GM19452 (cell line): ENCODE measurements around the gene DBP.
"Not testable (repeated sequence)": the region's sequence is repeated elsewhere in the genome, so short reads cannot be mapped to it uniquely, and the experiment has no call there.

Experiments used
- ATAC-seq: cut with Tn5 transposase; IDR thresholded peaks from one replicate; pipeline ENCODE4 v1.9.1; 2021; ENCODE audit not compliant: unreplicated experiment

Gene DBP, protein sequence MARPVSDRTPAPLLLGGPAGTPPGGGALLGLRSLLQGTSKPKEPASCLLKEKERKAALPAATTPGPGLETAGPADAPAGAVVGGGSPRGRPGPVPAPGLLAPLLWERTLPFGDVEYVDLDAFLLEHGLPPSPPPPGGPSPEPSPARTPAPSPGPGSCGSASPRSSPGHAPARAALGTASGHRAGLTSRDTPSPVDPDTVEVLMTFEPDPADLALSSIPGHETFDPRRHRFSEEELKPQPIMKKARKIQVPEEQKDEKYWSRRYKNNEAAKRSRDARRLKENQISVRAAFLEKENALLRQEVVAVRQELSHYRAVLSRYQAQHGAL

DNA sequence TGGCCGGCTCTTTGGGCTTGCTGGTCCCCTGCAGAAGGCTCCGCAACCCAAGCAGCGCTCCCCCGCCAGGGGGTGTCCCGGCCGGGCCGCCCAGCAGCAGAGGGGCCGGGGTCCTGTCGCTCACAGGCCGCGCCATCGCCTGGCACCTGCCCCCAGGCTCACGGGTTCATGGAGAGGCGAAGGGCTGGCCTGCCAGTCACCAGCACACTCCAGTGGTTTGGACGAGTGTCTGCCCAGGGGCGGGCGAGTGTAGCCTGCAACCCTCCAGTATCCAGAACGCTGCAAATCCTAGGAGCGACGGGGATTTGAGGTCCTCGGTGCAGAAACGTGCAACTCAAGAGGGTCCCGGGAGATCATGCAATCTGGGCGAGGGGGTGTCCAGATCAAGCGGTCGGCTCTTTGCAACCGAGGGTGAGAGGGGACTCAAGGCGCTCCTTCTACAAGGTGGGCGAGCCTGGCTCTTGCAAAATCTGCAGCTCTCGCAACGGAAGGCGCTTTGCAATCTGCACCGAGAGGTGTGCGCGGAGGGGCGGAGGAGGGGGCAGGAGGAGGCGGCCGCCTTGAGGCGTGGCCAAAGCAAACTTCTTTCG, at the start of gene DBP:
TSS of gene DBP (minus strand) at position 521 of the 590 bp plus-strand sequence. CDS start at position 136, 385 bp downstream.
- no peak for ATAC-seq

DNA sequence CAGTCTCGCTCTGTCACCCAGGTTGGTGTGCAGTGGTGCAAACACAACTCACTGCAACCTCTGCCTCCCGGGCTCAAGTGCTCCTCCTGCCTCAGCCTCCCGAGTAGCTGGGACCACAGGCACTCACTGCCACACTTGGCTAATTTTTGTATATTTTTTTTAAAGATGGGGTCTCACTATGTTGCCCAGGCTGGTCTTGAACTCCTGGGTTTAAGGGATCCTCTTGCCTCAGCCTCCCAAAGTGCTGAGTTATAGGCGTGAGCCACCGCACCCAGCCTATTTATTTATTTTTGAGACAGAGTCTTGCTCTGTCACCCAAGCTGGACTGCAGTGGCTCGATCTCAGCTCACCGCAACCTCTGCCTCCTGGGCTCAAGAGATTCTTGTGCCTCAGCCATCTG, 49.5 kb upstream of the DBP start:
- ATAC-seq: not testable (repeated sequence)

DNA sequence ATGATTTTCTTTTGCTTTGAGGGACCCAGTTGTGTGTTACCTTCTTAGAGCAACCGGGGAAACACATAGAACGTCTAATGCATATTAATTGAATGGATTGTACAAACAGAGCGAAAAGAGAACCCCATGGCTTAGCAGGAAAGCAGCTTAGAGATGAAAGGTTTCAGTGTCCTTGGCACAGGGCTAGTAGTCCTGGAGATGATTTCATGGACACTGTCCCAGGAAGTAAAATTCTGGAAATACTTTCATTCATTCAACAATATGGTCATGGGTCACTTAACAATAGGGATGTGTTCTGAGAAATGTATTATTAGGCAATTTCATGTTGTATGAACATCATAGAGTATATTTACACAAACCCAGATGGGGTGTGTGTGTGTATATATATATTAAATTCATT, 48.9 kb upstream of the DBP start:
- ATAC-seq: no peak

DNA sequence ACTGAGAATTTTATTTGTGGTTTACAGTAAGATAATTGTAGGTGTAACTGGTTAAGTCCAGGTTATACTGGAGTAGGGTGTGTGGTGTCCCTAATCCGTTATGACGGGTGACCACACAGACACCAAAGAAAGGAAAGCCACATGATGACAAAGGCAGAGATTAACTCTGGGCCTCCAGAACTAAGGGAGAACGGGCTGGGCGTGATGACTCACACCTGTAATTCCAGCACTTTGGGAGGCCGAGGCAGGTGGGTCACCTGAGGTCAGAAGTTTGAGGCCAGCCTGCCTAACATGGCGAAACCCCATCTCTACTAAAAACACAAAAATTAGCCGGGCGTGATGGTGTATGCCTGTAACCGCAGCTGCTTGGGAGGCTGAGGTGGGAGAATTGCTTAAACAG, 48.4 kb upstream of the DBP start:
- no peak for ATAC-seq

DNA sequence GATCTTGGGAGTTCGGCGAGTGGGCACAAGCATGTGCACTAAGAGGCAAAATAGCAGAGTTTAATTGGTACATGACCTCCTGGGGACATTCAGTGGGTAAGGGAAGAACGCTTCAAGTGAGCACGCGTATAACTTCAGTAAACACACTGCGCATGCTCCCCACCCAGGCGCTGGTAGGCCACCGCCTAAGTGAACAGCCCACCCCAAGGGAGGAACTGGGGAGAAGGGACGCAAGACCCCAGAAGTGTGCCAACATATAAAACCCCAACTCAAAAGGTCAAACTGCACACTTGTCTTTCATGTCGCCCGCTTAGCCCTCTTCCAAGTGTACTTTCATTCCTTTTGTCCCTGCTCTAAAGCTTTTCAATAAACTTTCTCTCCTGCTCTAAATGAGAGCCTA, 46.2 kb upstream of the DBP start:
- no peak for ATAC-seq

DNA sequence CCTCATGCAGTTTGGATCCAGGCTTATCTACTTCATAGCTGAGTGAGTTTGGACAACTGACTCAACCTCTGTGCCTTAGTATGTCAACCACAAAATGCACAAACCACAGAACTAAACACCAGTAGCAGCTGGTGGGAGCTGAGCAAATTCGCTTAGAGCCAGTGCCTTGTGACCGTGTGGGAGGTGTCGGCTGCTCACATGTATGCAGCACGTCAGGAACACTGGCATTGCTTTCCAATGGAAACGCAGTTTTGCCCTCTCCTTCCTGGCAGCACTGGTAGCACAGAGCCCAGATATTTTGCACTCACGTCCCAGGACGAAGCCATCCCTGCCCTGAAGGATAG, 43.9 kb upstream of the DBP start:
- ATAC-seq: no peak

DNA sequence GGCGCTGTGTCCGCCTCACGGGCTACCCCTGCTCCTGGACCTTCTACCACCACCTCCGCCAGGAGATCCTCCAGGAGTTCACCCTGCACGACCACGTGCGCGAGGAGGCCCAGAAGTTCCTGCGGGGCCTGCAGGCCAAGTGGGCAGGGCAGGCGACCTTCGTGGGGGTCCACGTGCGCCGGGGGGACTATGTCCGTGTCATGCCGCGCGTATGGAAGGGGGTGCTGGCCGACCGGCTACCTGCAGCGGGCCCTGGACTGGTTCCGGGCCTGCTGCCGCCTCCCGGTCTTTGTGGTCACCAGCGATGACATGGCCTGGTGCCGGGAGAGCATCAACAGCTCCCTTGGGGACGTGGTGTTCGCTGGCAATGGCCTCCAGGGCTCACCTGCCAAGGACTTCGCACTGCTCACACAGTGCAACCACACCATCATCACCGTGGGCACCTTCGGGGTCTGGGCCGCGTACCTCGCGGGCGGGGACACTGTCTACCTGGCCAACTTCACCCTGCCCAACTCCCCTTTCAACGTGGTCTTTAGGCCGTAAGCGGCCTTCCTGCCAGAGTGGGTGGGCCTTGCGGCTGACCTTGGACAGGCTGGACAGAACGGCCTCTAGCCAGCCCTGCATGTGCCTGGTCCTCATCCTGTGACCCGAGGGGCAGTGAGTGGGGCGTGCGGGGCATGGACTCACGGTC, 43.4 kb upstream of the DBP start:
- no peak for ATAC-seq

DNA sequence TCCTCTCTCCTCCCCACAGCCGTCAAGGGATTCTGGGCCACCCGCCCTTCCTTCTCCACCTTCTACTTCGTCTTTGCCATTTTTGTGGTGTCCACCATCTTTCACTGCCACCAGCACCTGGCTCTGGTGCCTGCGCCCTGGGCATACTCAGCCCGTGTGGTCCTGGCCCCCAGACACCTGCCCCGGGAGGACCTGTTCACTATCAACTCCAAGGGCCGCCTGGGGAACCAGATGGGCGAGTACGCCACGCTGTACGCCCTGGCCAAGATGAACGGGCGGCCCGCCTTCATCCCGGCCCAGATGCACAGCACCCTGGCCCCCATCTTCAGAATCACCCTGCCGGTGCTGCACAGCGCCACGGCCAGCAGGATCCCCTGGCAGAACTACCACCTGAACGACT, 42.8 kb upstream of the DBP start:
- not testable (repeated sequence) for ATAC-seq

DNA sequence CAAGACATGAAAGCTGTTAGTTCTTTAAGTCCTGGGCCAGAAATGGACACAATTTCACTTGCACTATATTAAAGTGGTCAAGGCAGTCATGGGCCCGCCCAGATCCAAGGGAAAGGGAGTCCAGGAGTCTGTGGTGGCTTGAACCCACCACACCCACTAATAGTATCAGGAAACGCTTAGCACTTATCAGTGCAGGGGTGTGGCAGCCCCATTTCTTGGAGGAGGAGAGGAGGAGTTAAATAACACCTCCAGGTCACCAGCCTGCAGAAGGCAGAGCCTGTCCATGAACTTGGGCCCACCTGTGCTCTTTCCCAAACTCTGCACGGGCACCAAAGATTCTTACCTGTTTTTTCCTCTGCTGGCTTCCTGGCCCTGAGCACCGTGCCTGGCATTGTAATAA, 41.0 kb upstream of the DBP start:
- no peak for ATAC-seq

DNA sequence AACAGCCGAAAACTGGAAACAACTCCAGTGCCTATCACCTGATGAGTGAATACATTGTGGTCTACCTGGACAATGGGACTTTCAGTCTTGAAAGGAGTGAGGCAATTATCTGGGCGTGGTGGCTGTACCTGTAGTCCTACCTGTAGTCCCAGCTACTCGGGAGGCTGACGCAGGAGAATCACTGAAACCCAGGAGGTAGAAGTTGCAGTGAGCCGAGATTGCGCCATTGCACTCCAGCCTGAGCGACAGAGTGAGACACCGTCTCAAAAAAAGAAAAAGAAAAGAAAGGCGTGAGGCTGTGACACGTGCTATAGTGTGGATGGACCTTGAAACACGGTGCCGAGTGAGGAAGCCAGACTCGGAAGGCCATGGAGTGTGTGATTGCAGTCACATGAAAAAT, 39.7 kb upstream of the DBP start:
- no peak for ATAC-seq

DNA sequence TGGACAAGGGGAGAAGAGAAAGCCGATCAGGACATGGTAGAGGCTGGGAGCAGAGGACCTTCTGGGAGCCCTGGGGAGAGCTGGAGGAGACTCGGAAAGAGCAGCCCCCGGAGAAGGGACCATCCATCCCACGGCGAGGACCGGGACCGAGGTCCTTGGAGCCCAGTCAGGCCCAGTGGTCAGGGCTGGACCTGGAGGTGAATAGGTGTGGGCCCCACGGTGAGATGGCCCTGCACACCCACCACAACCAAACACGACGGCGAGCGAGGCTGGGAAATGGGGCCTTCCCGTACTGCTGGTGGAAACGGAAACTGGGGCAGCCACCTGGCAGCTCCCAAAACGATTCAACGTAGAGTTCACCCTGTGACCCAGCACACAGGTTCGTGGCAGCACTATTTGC, 39.3 kb upstream of the DBP start:
- ATAC-seq: no peak

DNA sequence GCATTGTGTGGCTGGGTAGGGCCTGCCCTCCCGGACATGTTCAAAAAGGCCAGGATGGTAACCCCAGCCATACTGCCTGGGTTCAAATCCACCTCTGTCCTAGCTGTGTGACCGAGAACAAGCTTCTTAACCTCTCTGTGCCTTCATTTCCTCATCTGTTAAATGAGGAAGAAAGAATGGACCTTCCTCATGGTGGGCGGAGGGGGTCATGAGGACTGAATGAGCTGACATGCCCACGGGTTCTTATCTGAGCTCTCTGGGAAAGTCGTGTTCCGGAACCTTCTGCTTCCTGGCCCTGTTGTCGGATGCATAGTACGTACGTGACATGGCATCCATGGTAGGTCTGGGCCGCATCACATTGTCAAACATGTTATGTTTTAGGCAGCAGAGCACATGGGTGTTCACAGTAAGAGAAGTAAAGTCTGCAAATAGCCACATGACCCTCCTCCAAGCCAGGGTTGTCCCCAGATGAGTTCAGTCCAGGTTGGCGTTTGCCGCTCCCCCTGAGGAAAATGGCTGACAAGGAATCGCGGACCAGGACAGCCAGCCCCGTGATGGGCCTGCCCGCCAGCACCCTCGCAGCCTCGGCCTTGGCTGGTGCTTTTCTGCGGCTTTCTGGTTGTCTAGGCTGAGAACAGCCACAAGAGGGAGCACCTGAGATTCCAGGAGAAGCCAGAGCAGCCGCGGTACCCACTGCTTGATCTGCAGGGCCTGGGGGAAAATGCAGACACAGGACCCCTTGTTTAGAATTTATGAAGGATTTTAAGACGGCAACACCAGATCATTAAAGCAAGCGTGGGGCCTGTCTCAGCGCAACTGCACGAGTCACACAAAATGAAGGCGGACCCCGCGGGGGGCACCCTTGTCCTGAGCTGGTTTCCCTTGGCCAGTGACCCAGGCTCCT, 38.0 kb upstream of the DBP start:
- no peak for ATAC-seq

DNA sequence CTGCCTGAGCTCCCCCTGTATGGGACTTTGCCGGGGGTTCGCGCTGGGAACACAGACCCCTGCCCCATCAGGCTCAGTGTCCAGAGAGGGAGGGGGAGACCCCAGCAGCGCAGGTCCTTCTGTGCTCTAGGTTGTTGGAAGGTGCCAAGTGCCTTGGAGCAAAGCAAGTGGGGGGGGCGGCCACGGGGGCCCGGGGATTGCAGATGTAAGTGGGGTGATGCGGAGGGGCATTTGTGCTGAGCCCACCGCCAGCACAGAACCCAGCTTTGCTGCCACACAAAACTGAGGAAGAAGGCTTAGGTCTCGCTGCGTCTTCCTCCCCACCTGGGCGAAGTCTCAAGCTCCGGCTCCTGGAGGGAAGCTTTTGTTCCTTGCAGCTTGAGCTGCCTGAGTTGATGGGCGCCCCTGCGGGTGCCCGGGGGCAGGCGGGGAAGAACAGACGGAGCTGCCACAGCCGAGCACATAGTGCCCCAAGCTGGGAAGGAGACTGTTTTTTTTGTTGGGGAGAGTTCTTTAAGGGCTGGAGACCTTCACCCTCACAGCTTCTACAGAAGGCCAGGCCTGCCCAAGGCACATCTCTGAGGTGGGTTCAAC, 37.1 kb upstream of the DBP start:
- ATAC-seq: no peak

DNA sequence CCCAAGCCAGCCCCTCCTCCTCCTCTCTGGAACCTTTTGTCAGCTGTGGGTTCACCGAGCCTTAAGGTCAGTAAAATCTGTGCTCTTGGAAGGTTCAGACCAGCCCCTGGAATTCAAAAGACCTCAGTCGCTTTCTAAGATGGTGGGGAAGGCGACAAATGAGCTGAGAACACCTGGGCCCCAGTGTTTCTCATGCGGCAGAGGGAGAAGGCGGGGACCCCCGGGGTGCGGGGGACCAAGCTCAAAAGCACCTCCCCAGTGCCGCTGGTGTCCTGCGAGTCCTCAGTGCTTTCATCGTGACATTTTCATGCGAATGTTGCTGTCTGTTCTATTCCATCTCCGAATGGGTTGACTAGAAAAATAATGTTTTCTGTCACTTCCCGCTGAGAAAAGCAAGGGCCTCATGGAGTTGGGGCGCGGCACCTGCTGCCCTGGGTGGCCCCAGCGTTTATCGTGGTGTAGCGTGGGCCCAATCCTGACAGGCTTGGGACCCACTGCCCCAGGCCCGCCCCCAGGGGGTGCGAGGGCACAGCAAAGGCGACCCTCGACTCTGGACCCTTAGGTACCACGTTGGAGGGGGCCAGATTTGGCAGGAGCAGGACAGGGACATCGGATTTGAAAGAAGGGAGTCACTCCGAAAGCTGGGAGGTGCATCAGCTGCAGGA, 36.4 kb upstream of the DBP start:
- ATAC-seq: no peak

DNA sequence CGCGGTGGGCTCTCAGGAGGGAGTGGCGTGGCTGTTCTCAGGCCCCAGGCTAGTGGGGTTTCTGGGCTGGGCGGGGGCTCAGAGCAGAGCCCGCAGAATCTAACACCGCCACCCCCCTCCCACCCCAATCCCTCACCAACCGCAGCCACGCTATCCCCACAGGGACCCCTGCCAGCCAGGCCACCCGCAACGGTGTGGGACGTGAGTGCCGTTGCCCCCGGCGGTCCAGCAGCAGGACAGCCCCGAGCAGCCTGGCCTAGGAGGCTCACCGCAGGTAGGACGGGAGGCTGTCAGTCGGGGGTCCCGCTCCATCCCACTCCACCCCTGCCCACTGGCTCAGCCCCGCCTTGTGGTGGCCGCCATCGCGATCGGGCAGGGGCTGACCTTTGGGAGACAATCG, 35.8 kb upstream of the DBP start, which contains the start of gene NTN5:
TSS of gene NTN5 (minus strand) at position 24 of the 400 bp plus-strand sequence. CDS start 2,031 bp downstream, outside the sequence.
- ATAC-seq: no peak

DNA sequence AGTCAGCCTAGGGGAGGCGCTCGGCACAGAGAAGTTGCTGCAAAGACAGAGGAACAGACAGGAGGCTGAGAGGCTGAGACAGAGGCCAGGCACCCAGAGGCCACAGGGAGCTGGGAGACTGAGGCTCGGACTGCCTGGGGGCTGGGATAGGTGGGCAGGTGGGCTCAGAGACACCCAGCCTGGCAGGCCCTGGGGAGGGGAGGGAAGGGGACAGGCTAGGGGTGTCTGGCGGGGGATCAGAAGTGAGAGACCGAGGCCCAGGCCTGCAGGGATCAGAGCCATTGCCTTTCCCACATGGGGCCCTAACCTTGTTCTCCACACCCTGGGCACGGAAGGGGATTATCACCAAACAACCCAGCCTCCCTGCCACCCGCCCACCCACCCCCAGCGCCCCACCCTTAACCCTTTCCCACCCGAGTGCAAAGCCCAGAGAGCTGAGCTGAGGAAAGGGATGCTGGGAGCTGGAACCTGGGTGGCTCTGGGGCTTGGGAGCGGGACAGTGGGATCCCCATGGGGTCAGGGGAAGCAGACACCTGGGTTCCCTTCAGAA, 34.3 kb upstream of the DBP start:
- no peak for ATAC-seq

DNA sequence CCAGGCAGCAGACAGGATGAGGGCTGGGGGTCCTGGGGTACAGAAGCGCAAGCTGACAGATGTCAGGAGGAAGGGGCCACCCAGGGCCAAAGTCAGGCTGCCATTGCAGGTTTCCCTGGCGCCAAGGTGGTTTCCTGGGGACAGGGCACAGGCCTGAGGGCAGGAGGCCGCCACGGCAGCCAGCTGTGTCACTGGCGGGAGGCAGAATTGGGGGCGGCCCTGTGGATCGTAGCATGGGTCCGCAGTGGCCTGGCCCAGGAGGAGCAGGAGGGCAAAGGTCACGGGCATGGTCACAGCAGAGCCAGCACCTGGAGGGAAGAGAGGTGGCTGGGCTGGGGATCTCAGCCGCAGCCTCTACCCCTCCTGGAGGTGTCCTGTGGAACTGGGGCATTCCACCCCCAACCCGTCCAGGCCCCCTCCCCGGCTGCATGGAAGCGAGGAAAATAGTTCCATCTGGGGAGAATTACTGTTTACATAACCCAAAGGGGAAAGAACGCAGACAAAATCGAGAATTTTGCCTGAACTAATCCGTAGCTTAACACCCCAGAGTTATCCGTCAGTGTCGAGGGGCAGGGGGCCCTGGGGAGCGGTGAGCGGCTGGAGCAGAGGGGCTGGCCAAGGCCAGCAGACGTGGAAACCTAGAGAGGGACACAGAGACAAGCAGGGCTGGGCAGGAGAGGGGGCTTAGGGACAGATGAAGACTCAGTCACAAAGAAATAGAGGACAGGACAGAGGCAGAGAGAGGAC, 33.7 kb upstream of the DBP start:
- ATAC-seq: no peak

DNA sequence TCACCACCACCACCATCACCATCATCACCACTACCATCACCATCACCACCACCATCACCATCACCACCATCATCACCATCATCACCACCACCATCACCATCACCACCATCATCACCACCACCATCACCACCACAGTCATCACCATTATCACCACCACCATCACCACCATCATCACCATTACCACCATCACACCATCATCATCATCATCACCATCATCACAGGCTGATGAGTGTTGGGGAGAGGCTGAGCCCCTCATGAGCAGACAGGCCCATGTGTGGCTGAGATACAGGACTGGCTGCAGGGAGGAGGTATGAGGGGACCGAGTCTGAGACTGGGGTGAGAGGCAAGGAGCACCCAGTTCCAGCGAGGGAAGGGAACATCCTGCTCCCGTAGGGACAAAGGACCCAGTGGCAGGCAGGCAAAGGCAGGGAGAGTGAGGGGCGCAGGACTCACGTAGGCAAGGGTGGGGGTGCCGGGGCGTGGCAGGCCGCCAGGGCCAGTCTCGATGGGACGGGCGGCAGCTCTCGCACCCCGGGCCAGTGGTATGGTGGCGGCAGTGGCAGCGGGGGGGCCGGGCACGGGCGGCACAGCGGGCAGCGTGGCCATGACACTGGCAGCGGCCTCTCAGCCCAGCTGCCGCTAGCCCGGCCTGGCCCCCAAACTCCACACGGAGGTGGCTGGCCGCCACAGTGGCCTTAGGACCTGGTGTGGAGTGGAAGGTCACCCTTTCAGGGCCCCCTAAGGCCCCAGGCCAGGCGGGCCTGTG, 32.9 kb upstream of the DBP start:
- ATAC-seq: no peak

DNA sequence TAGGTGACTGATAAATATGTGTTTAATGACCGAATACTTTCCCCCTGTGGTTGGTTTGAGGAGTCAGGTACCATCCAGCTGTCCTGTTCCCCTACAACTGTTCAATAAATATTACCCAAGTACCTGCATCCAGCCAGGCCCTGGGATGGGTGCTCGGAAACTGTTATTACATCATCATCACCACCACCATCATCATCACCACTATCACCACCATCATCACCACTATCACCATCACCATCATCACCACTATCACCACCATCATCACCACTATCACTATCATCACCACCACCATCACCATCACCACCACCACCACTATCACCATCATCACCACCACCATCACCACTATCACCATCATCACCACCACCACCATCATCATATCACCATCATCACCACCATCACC, 31.6 kb upstream of the DBP start:
- no peak for ATAC-seq
